Lower leg skin (tissue), 3 donors: Measurements from ENCODE around the gene PPM1L.

Source experiments
- POLR2A ChIP-seq, 2 donors: fragments of 450-650 bp; IDR thresholded peaks; one replicate each; pipeline ENCODE4 v1.6.1; 2016 to 2017; ENCODE audit warnings: antibody characterized with exemption in 2 of 2, mild to moderate bottlenecking in 1 of 2, moderate library complexity in 1 of 2
- TF ChIP-seq, protein P1 (sequence below), 3 donors: fragments of 450-650 bp; IDR thresholded peaks; one replicate each; pipeline ENCODE4 v1.5.1; 2016; ENCODE audit warnings: antibody characterized with exemption in 3 of 3, mild to moderate bottlenecking in 3 of 3, moderate library complexity in 2 of 3

DNA sequence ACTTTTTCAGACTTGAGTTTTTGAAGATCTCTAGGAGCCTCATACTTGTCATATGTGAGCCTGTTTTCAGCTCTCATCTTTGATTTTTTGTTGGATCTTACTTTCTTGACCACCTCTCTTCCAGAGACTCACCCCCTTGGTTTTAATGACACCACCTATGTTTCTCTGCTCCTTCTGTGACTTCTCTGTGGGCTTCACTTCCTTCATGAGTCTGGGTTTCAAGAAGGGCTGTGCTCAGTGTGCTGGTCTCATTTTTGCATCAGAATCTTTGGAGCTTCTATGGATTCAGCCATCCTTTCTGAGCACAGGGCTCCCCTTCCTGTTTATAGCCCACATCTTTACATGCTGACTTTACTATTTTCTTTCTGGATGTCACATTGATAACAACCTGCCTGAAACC is 17.7 kb downstream of the PPM1L start:
- TF ChIP-seq, protein P1, sequence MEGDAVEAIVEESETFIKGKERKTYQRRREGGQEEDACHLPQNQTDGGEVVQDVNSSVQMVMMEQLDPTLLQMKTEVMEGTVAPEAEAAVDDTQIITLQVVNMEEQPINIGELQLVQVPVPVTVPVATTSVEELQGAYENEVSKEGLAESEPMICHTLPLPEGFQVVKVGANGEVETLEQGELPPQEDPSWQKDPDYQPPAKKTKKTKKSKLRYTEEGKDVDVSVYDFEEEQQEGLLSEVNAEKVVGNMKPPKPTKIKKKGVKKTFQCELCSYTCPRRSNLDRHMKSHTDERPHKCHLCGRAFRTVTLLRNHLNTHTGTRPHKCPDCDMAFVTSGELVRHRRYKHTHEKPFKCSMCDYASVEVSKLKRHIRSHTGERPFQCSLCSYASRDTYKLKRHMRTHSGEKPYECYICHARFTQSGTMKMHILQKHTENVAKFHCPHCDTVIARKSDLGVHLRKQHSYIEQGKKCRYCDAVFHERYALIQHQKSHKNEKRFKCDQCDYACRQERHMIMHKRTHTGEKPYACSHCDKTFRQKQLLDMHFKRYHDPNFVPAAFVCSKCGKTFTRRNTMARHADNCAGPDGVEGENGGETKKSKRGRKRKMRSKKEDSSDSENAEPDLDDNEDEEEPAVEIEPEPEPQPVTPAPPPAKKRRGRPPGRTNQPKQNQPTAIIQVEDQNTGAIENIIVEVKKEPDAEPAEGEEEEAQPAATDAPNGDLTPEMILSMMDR (IDR thresholded peaks at IDR 0.05) = no peak
- TF ChIP-seq POLR2A (IDR thresholded peaks at IDR 0.05) = no peak
